Keratinocyte (primary cell): ENCODE data around the gene NCAPH2.

Experiments
- CTCF ChIP-seq, 3 experiments: IDR thresholded peaks in 1 of 3; conservative IDR thresholded peaks in 1 of 3; optimal IDR thresholded peaks in 1 of 3; 2 replicates in 2 of 3; 3 replicates in 1 of 3; pipeline versions ENCODE3 to v1.5.1; 2011; ENCODE audit warnings: low read length in 3 of 3, mild to moderate bottlenecking in 3 of 3, moderate library complexity in 2 of 3, control low read depth in 1 of 3, inconsistent platforms in 1 of 3; ENCODE audit not compliant: insufficient read depth in 2 of 3; ENCODE audit errors: extremely low read depth in 1 of 3
- EZH2 ChIP-seq: IDR thresholded peaks from one replicate; pipeline ENCODE4 v1.6.1; 2012; ENCODE audit warnings: inconsistent platforms, mild to moderate bottlenecking, low read length, moderate library complexity

GRCh38 chr22:50567721-50568252 lies 59.8 kb downstream of the NCAPH2 start:
- no peak for TF ChIP-seq EZH2
- no peak for TF ChIP-seq CTCF (optimal IDR thresholded peaks at IDR 0.05 in 1 of 3, IDR thresholded peaks at IDR 0.05 in 1 of 3, conservative IDR thresholded peaks at IDR 0.05 in 1 of 3; ENCODE audit: extremely low read depth in 1 of 3, insufficient read depth in 2 of 3, low read length in 3 of 3)
